CD4-positive, alpha-beta T cell treated with Interleukin-2 at 100 ng/mL for 4 hours (primary cell): ENCODE data around the gene NXPE2.
"Not testable (repeated sequence)": the region's sequence is repeated elsewhere in the genome, so short reads cannot be mapped to it uniquely, and the experiment has no call there.

Source experiments
- DNase-seq: peaks from one replicate; pipeline ENCODE4 v3.0.0-alpha.2; 2020; ENCODE audit warnings: low spot score

The NXPE2 gene

GRCh38 chr11:114678125-114679036 lies at the start of gene NXPE2:
TSS of gene NXPE2 (plus strand) at chr11:114678527. CDS start at chr11:114678576, 49 bp downstream.
- DNase-seq: no peak

GRCh38 chr11:114631445-114631965 lies 46.8 kb upstream of the NXPE2 start:
- DNase-seq: not testable (repeated sequence)

GRCh38 chr11:114639440-114639839 lies 38.9 kb upstream of the NXPE2 start:
- DNase-seq: not testable (repeated sequence)

- DNase-seq: no peak
Observed at GRCh38 chr11:114650661-114651060, 27.7 kb upstream of the NXPE2 start.

GRCh38 chr11:114651145-114651718 lies 27.1 kb upstream of the NXPE2 start:
- DNase-seq: no peak

GRCh38 chr11:114653148-114653547 lies 25.2 kb upstream of the NXPE2 start:
- DNase-seq: no peak

- no peak for DNase-seq
Observed at GRCh38 chr11:114664641-114665040, 13.7 kb upstream of the NXPE2 start.

- DNase-seq: no peak
Observed at GRCh38 chr11:114666760-114667159, 11.6 kb upstream of the NXPE2 start.

GRCh38 chr11:114668109-114668508 lies 10.2 kb upstream of the NXPE2 start:
- no peak for DNase-seq

GRCh38 chr11:114673661-114674060 lies 4.7 kb upstream of the NXPE2 start:
- no peak for DNase-seq

- no peak for DNase-seq
Observed at GRCh38 chr11:114679505-114679904, 1.2 kb downstream of the NXPE2 start.

GRCh38 chr11:114683007-114683406 lies 4.7 kb downstream of the NXPE2 start:
- no peak for DNase-seq

GRCh38 chr11:114684636-114685035 lies 6.3 kb downstream of the NXPE2 start:
- DNase-seq: no peak

GRCh38 chr11:114685097-114685496 lies 6.8 kb downstream of the NXPE2 start:
- DNase-seq: no peak

- DNase-seq: no peak
Observed at GRCh38 chr11:114705280-114706024, 27.1 kb downstream of the NXPE2 start.

GRCh38 chr11:114709960-114710359 lies 31.6 kb downstream of the NXPE2 start:
- DNase-seq: no peak

- DNase-seq: no peak
Observed at GRCh38 chr11:114713756-114714155, 35.4 kb downstream of the NXPE2 start.

- no peak for DNase-seq
Observed at GRCh38 chr11:114719562-114719961, 41.2 kb downstream of the NXPE2 start.

- no peak for DNase-seq
Observed at GRCh38 chr11:114724916-114725524, 46.7 kb downstream of the NXPE2 start.

GRCh38 chr11:114725623-114726022 lies 47.3 kb downstream of the NXPE2 start:
- DNase-seq: no peak

GRCh38 chr11:114736806-114737205 lies 58.5 kb downstream of the NXPE2 start:
- DNase-seq: no peak

- DNase-seq: peak; percentile 40
Observed at GRCh38 chr11:114738954-114739353, 60.6 kb downstream of the NXPE2 start.
